ENCODE results near the gene GFPT2. TPM values are rescaled to one million over a fixed set of nuclear protein-coding genes. Genes with fewer than 3 reads are reported as not detected.

Gene GFPT2
- total RNA-seq, 1 experiment from 2014 or later, result 0.82 TPM

- Histone ChIP-seq H3K4me1 (ENCODE audit: insufficient read depth, low read length, poor library complexity, severe bottlenecking) (no peaks in the 10 kb centered on the region), H3K27ac (ENCODE audit: low read depth, low read length, poor library complexity, severe bottlenecking) (no peak overlapping the region), H3K4me3 (ENCODE audit: low read depth, low read length, poor library complexity, severe bottlenecking) (no peak overlapping the region), H3K27me3 (replicated peaks; ENCODE audit: insufficient read depth, low read depth, low read length, poor library complexity) (no peaks in the 10 kb centered on the region), H3K9me3 (ENCODE audit: low read depth, low read length, poor library complexity, severe bottlenecking) (no peaks in the 10 kb centered on the region), H3K36me3 (ENCODE audit: insufficient read depth, low read length, poor library complexity, severe bottlenecking) (no peaks in the 10 kb centered on the region)
- BruUV-seq (replicated peaks), result no TSS peak
- ChIA-PET CTCF (no interaction called here), POLR2A (ENCODE audit: low non-redundant PET) (no interaction called here)
- TF ChIP-seq EZH2 (IDR thresholded peaks at IDR 0.05; ENCODE audit: borderline replicate concordance, low read depth, low read length, poor library complexity, severe bottlenecking) (no peak), CTCF (conservative IDR thresholded peaks at IDR 0.05; ENCODE audit: low read depth, low read length) (no peak)
- intact Hi-C loops (cut with micrococcal nuclease; ENCODE audit: unreplicated experiment), result no loop called here
- no peak for DNase-seq (ENCODE audit: low spot score)
Observed at GRCh38 chr5:180306796-180307195, 46.3 kb downstream of the GFPT2 start.

- Histone ChIP-seq H3K36me3 (ENCODE audit: insufficient read depth, low read length, poor library complexity, severe bottlenecking) (no peaks in the 10 kb centered on the region), H3K4me3 (ENCODE audit: low read depth, low read length, poor library complexity, severe bottlenecking) (no peak overlapping the region), H3K9me3 (ENCODE audit: low read depth, low read length, poor library complexity, severe bottlenecking) (no peaks in the 10 kb centered on the region), H3K4me1 (ENCODE audit: insufficient read depth, low read length, poor library complexity, severe bottlenecking) (no peaks in the 10 kb centered on the region), H3K27me3 (replicated peaks; ENCODE audit: insufficient read depth, low read depth, low read length, poor library complexity) (no peaks in the 10 kb centered on the region), H3K27ac (ENCODE audit: low read depth, low read length, poor library complexity, severe bottlenecking) (no peak overlapping the region)
- DNase-seq (ENCODE audit: low spot score), result no peak
- TF ChIP-seq EZH2 (IDR thresholded peaks at IDR 0.05; ENCODE audit: borderline replicate concordance, low read depth, low read length, poor library complexity, severe bottlenecking), result no peak
- TF ChIP-seq CTCF (conservative IDR thresholded peaks at IDR 0.05; ENCODE audit: low read depth, low read length), result no peak
- BruUV-seq (replicated peaks), result no TSS peak
- ChIA-PET CTCF (interaction anchor here (0.8 kb wide), 1 partner anchor 10 kb away, joined by 3 read pairs; no protein-coding TSS in a partner anchor), POLR2A (ENCODE audit: low non-redundant PET) (no interaction called here)
- intact Hi-C loops (cut with micrococcal nuclease; ENCODE audit: unreplicated experiment), result no loop called here
Observed at GRCh38 chr5:180305481-180305880, 47.7 kb downstream of the GFPT2 start.

- TF ChIP-seq CTCF (conservative IDR thresholded peaks at IDR 0.05; ENCODE audit: low read depth, low read length), result no peak
- ChIA-PET CTCF (interaction anchor here (0.7 to 0.8 kb wide), 2 partner anchors 11 to 12 kb away, joined by 3 read pairs; no protein-coding TSS in a partner anchor), POLR2A (ENCODE audit: low non-redundant PET) (no interaction called here)
- Histone ChIP-seq H3K4me1 (ENCODE audit: insufficient read depth, low read length, poor library complexity, severe bottlenecking) (no peaks in the 10 kb centered on the region), H3K4me3 (ENCODE audit: low read depth, low read length, poor library complexity, severe bottlenecking) (no peak overlapping the region), H3K27me3 (replicated peaks; ENCODE audit: insufficient read depth, low read depth, low read length, poor library complexity) (no peaks in the 10 kb centered on the region), H3K27ac (ENCODE audit: low read depth, low read length, poor library complexity, severe bottlenecking) (no peak overlapping the region), H3K9me3 (ENCODE audit: low read depth, low read length, poor library complexity, severe bottlenecking) (no peaks in the 10 kb centered on the region), H3K36me3 (ENCODE audit: insufficient read depth, low read length, poor library complexity, severe bottlenecking) (no peaks in the 10 kb centered on the region)
- BruUV-seq (replicated peaks), result no TSS peak
- intact Hi-C loops (cut with micrococcal nuclease; ENCODE audit: unreplicated experiment), result no loop called here
- DNase-seq (ENCODE audit: low spot score), result no peak
Observed at GRCh38 chr5:180304431-180305375, 48.4 kb downstream of the GFPT2 start.

Measured in A673 (cell line).